GM12878 (cell line): ENCODE results near the gene CLIC6. TPM values are rescaled to one million over a fixed set of nuclear protein-coding genes. Genes with fewer than 3 reads are reported as not detected.

Source experiments
- BMI1 ChIP-seq: fragments of 450-650 bp; IDR thresholded peaks from 2 replicates; pipeline ENCODE4 v1.6.1; 2016; ENCODE audit warnings: mild to moderate bottlenecking, moderate library complexity, borderline replicate concordance
- CBX3 ChIP-seq: fragments of 200-600 bp; sonication (generic); IDR thresholded peaks from 2 replicates; pipeline ENCODE4 v1.6.1; 2016; ENCODE audit warnings: low read depth, borderline replicate concordance
- CEBPB ChIP-seq, 2 experiments: fragments of 150-350 bp in 1 of 2; IDR thresholded peaks; 2 replicates each; pipeline ENCODE4 v1.6.1; 2012 to 2014; ENCODE audit warnings: low read depth in 2 of 2, low read length in 2 of 2, borderline replicate concordance in 1 of 2, inconsistent platforms in 1 of 2
- ESRRA ChIP-seq: IDR thresholded peaks from 2 replicates; pipeline ENCODE4 v1.6.1; 2012; ENCODE audit warnings: mild to moderate bottlenecking, low read length, improper control_type of control experiment
- JUND ChIP-seq: IDR thresholded peaks from 2 replicates; pipeline ENCODE4 v1.6.1; 2012; ENCODE audit warnings: low read depth, mild to moderate bottlenecking, low read length, improper control_type of control experiment, moderate library complexity
- NBN ChIP-seq: fragments of 450-650 bp; IDR thresholded peaks from 2 replicates; pipeline ENCODE4 v1.6.1; 2016
- PML ChIP-seq: IDR thresholded peaks from 2 replicates; pipeline ENCODE4 v1.6.1; 2012; ENCODE audit warnings: low read length, inconsistent platforms
- POLR2AphosphoS2 ChIP-seq: IDR thresholded peaks from 2 replicates; pipeline ENCODE4 v1.6.1; 2011; ENCODE audit warnings: low read depth, mild to moderate bottlenecking, low read length, improper control_type of control experiment, moderate library complexity
- RB1 ChIP-seq: fragments of 450-650 bp; formaldehyde crosslinking; IDR thresholded peaks from 2 replicates; pipeline ENCODE4 v1.6.1; 2017; ENCODE audit warnings: mild to moderate bottlenecking, borderline replicate concordance
- SP1 ChIP-seq: IDR thresholded peaks from one replicate; pipeline ENCODE4 v1.6.1; 2011; ENCODE audit warnings: low read depth, low read length
- SPI1 ChIP-seq: IDR thresholded peaks from 2 replicates; pipeline ENCODE4 v1.6.1; 2011; ENCODE audit warnings: low read depth, mild to moderate bottlenecking, low read length, moderate library complexity, borderline replicate concordance; ENCODE audit not compliant: insufficient read depth
- ZBED1 ChIP-seq: IDR thresholded peaks from 2 replicates; pipeline ENCODE4 v1.6.1; 2016; ENCODE audit warnings: borderline replicate concordance
- ZNF24 ChIP-seq: fragments of 450-650 bp; IDR thresholded peaks from 2 replicates; pipeline ENCODE4 v1.6.1; 2017; ENCODE audit warnings: antibody characterized with exemption, mild to moderate bottlenecking
- polyA plus RNA-seq, 11 experiments: library from polyadenylated mRNA; depleted of rRNA in 4 of 11; unstranded in 6 of 11; stranded (reverse) in 5 of 11; fragments of >200 nt; fragmentation: Nextera tagmentation in 4 of 11; fragmentation: Illumina TruSeq in 1 of 11; extraction: Ambion mirVana in 4 of 11; extraction: Trizol in 1 of 11; gene quantifications; 1 replicate in 1 of 11; 2 replicates in 10 of 11; pipeline versions ENCODE4 v1.2.1 to v1.2.3, GENCODE V29; 2011 to 2016; ENCODE audit warnings: inconsistent platforms in 2 of 11, missing spikeins in 2 of 11, low read depth in 1 of 11
- total RNA-seq, 4 experiments: library from RNA; depleted of rRNA in 3 of 4; stranded (reverse); fragments of >200 nt in 3 of 4; fragmentation: Illumina TruSeq in 1 of 4; extraction: Trizol in 1 of 4; gene quantifications; 2 replicates each; pipeline versions ENCODE4 v1.2.1 to v1.2.3, GENCODE V29; 2013 to 2021
- TF ChIP-seq, protein P1 (sequence below): fragments of 450-650 bp; IDR thresholded peaks from 2 replicates; pipeline ENCODE4 v1.6.1; 2018; ENCODE audit warnings: mild to moderate bottlenecking, low read depth, moderate library complexity; ENCODE audit not compliant: partially characterized antibody
- TF ChIP-seq, protein P2 (sequence below): fragments of 450-650 bp; formaldehyde crosslinking; IDR thresholded peaks from 2 replicates; pipeline ENCODE4 v1.5.0; 2022; ENCODE audit warnings: mild to moderate bottlenecking, missing genetic modification characterization
- TF ChIP-seq, protein P3 (sequence below): fragments of 450-650 bp; IDR thresholded peaks from 2 replicates; pipeline ENCODE4 v1.6.1; 2016; ENCODE audit warnings: mild to moderate bottlenecking
- TF ChIP-seq, protein P4 (sequence below): fragments of 450-650 bp; conservative IDR thresholded peaks from 2 replicates; pipeline ENCODE4 v1.6.1; 2017; ENCODE audit warnings: mild to moderate bottlenecking, moderate library complexity
- TF ChIP-seq, protein P5 (sequence below): fragments of 450-650 bp; IDR thresholded peaks from 2 replicates; pipeline ENCODE4 v1.6.1; 2017; ENCODE audit warnings: borderline replicate concordance

The CLIC6 gene
- total and polyA plus RNA-seq, 10 of the 15 experiments (the other 5 are each of a cell fraction or from before 2014, with no cell fraction given) = 5.7 to 34.1 (median 11.2) TPM

DNA sequence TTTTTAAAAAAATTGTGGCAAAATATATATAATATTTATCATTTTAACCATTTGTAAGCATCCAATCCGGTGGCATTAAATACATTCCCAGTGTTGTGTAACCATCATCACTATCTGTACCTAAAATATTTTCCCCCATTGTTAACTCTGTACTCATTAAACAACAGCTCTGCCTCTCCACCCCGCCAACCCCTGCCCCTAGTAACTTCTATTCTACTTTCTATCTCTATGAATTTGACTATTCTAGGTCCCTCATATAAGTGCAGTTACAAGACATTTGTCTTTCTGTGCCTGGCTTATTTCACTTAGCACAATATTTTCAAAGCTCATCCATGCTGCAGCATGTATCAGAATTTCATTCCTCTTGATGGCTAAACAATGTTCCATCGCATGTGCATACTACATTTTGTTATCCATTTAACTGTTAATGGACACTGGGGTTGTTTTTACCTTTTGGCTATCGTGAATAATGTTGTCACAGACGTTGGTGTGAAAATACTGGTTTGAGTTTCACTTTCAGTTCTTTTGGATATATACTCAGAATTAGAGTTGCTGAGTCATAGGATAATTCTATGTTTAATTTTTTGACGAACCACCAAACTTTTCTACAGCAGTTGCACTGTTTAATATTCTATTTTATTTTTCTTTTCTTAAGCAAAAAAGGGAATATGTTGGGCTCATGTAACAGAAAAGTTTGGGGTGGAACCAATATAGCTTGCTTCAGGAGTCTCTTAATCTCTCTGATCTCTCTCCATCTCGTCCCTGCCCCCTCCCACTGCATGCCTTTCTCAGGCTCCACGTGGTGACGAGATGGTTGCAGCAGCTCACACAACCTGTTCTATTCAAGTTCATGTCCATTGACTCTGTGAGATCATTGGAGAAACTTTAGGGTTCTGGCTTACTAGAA, 28.7 kb upstream of the CLIC6 start (continued):
- TF ChIP-seq ZBED1 (peak; percentile 83), RB1 (0 out of 2 replicates have a peak, but pooled peaks have one; percentile 28), PML (peak; percentile 47; the same call in 1 of the 2 replicates), SPI1 (no peak), CBX3 (no peak), POLR2AphosphoS2 (no peak), ESRRA (no peak), SP1 (no peak), BMI1 (no peak), ZNF24 (no peak), CEBPB (IDR thresholded peaks at IDR 0.05; ENCODE audit: borderline replicate concordance in 1 of 2, low read depth in 2 of 2, low read length in 2 of 2) (peak in 1 of 2 experiments; percentile 21; a peak in 1 of 4 replicates), JUND (0 out of 2 replicates have a peak, but pooled peaks have one; percentile 37), NBN (0 out of 2 replicates have a peak, but pooled peaks have one; percentile 45)
- TF ChIP-seq, protein P1, sequence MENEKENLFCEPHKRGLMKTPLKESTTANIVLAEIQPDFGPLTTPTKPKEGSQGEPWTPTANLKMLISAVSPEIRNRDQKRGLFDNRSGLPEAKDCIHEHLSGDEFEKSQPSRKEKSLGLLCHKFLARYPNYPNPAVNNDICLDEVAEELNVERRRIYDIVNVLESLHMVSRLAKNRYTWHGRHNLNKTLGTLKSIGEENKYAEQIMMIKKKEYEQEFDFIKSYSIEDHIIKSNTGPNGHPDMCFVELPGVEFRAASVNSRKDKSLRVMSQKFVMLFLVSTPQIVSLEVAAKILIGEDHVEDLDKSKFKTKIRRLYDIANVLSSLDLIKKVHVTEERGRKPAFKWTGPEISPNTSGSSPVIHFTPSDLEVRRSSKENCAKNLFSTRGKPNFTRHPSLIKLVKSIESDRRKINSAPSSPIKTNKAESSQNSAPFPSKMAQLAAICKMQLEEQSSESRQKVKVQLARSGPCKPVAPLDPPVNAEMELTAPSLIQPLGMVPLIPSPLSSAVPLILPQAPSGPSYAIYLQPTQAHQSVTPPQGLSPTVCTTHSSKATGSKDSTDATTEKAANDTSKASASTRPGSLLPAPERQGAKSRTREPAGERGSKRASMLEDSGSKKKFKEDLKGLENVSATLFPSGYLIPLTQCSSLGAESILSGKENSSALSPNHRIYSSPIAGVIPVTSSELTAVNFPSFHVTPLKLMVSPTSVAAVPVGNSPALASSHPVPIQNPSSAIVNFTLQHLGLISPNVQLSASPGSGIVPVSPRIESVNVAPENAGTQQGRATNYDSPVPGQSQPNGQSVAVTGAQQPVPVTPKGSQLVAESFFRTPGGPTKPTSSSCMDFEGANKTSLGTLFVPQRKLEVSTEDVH = no peak
- TF ChIP-seq, protein P2, sequence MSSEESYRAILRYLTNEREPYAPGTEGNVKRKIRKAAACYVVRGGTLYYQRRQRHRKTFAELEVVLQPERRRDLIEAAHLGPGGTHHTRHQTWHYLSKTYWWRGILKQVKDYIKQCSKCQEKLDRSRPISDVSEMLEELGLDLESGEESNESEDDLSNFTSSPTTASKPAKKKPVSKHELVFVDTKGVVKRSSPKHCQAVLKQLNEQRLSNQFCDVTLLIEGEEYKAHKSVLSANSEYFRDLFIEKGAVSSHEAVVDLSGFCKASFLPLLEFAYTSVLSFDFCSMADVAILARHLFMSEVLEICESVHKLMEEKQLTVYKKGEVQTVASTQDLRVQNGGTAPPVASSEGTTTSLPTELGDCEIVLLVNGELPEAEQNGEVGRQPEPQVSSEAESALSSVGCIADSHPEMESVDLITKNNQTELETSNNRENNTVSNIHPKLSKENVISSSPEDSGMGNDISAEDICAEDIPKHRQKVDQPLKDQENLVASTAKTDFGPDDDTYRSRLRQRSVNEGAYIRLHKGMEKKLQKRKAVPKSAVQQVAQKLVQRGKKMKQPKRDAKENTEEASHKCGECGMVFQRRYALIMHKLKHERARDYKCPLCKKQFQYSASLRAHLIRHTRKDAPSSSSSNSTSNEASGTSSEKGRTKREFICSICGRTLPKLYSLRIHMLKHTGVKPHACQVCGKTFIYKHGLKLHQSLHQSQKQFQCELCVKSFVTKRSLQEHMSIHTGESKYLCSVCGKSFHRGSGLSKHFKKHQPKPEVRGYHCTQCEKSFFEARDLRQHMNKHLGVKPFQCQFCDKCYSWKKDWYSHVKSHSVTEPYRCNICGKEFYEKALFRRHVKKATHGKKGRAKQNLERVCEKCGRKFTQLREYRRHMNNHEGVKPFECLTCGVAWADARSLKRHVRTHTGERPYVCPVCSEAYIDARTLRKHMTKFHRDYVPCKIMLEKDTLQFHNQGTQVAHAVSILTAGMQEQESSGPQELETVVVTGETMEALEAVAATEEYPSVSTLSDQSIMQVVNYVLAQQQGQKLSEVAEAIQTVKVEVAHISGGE (CRISPR knock-in tag) = no peak
- TF ChIP-seq, protein P3, sequence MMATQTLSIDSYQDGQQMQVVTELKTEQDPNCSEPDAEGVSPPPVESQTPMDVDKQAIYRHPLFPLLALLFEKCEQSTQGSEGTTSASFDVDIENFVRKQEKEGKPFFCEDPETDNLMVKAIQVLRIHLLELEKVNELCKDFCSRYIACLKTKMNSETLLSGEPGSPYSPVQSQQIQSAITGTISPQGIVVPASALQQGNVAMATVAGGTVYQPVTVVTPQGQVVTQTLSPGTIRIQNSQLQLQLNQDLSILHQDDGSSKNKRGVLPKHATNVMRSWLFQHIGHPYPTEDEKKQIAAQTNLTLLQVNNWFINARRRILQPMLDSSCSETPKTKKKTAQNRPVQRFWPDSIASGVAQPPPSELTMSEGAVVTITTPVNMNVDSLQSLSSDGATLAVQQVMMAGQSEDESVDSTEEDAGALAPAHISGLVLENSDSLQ = 0 out of 2 replicates have a peak, but pooled peaks have one; percentile 18
- TF ChIP-seq, protein P4, sequence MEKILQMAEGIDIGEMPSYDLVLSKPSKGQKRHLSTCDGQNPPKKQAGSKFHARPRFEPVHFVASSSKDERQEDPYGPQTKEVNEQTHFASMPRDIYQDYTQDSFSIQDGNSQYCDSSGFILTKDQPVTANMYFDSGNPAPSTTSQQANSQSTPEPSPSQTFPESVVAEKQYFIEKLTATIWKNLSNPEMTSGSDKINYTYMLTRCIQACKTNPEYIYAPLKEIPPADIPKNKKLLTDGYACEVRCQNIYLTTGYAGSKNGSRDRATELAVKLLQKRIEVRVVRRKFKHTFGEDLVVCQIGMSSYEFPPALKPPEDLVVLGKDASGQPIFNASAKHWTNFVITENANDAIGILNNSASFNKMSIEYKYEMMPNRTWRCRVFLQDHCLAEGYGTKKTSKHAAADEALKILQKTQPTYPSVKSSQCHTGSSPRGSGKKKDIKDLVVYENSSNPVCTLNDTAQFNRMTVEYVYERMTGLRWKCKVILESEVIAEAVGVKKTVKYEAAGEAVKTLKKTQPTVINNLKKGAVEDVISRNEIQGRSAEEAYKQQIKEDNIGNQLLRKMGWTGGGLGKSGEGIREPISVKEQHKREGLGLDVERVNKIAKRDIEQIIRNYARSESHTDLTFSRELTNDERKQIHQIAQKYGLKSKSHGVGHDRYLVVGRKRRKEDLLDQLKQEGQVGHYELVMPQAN = no peak
- TF ChIP-seq, protein P5, sequence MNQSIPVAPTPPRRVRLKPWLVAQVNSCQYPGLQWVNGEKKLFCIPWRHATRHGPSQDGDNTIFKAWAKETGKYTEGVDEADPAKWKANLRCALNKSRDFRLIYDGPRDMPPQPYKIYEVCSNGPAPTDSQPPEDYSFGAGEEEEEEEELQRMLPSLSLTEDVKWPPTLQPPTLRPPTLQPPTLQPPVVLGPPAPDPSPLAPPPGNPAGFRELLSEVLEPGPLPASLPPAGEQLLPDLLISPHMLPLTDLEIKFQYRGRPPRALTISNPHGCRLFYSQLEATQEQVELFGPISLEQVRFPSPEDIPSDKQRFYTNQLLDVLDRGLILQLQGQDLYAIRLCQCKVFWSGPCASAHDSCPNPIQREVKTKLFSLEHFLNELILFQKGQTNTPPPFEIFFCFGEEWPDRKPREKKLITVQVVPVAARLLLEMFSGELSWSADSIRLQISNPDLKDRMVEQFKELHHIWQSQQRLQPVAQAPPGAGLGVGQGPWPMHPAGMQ = no peak
